Neuronal stem cell (in vitro differentiated cells): Measurements from ENCODE around the gene CTNNBIP1.
A peak's percentile ranks its signal among the peaks of the same experiment; 100 is the strongest.

Experiments used
- DNase-seq: peaks from one replicate; pipeline ENCODE4 v3.0.0-alpha.2; 2013; ENCODE audit warnings: low spot score
- H2AFZ ChIP-seq: one replicate; pipeline ENCODE4 v1.6.1; 2013; ENCODE audit warnings: mild to moderate bottlenecking, low read length, inconsistent platforms
- H2AK5ac ChIP-seq: 2 replicates; pipeline ENCODE4 v1.6.1; 2013; ENCODE audit warnings: low read depth, mild to moderate bottlenecking, inconsistent platforms, low read length, moderate library complexity, mixed read lengths
- H2BK120ac ChIP-seq: 2 replicates; pipeline ENCODE4 v1.6.1; 2013; ENCODE audit warnings: low read depth, mild to moderate bottlenecking, inconsistent platforms, low read length, moderate library complexity, mixed read lengths
- H2BK12ac ChIP-seq: one replicate; pipeline ENCODE4 v1.6.1; 2013; ENCODE audit warnings: low read length, inconsistent platforms
- H2BK15ac ChIP-seq: 2 replicates; pipeline ENCODE4 v1.6.1; 2013; ENCODE audit warnings: mild to moderate bottlenecking, low read length, inconsistent platforms, mixed read lengths
- H2BK5ac ChIP-seq: one replicate; pipeline ENCODE4 v1.6.1; 2013; ENCODE audit warnings: inconsistent platforms, mild to moderate bottlenecking, low read length, moderate library complexity
- H3K14ac ChIP-seq: one replicate; pipeline ENCODE4 v1.6.1; 2013; ENCODE audit warnings: low read length, inconsistent platforms
- H3K18ac ChIP-seq: 2 replicates; pipeline ENCODE4 v1.6.1; 2013; ENCODE audit warnings: low read length, inconsistent platforms
- H3K23ac ChIP-seq: 2 replicates; pipeline ENCODE4 v1.6.1; 2013; ENCODE audit warnings: low read depth, mild to moderate bottlenecking, mixed read lengths, low read length, inconsistent platforms; ENCODE audit not compliant: poor library complexity
- H3K27ac ChIP-seq: replicated peaks from 3 replicates; pipeline ENCODE4 v1.5.1; 2013; ENCODE audit warnings: low read length, inconsistent platforms
- H3K27me3 ChIP-seq, 3 experiments: 2 replicates each; pipeline ENCODE4 v1.6.1; 2013; ENCODE audit warnings: low read length in 3 of 3, mild to moderate bottlenecking in 2 of 3, inconsistent platforms in 1 of 3, low read depth in 1 of 3, mixed read lengths in 1 of 3, moderate library complexity in 1 of 3; ENCODE audit not compliant: control insufficient read depth in 3 of 3, insufficient read depth in 3 of 3
- H3K36me3 ChIP-seq, 2 donors: replicated peaks in 1 of 2; 2 replicates each; pipeline ENCODE4 v1.6.1; 2013; ENCODE audit warnings: low read length in 2 of 2; ENCODE audit not compliant: control insufficient read depth in 2 of 2, insufficient read depth in 2 of 2
- H3K4ac ChIP-seq: 2 replicates; pipeline ENCODE4 v1.6.1; 2013; ENCODE audit warnings: inconsistent platforms, mild to moderate bottlenecking, low read length, moderate library complexity
- H3K4me1 ChIP-seq, 2 donors: 1 replicate in 1 of 2; 2 replicates in 1 of 2; pipeline ENCODE4 v1.6.1; 2013; ENCODE audit warnings: low read length in 2 of 2, low read depth in 1 of 2; ENCODE audit not compliant: control insufficient read depth in 2 of 2, insufficient read depth in 1 of 2
- H3K4me2 ChIP-seq: one replicate; pipeline ENCODE4 v1.6.1; 2013; ENCODE audit warnings: mild to moderate bottlenecking, low read length, inconsistent platforms; ENCODE audit not compliant: insufficient read depth, poor library complexity, severe bottlenecking
- H3K4me3 ChIP-seq, 2 donors: 2 replicates each; pipeline ENCODE4 v1.5.1; 2013; ENCODE audit warnings: low read length in 2 of 2, mild to moderate bottlenecking in 2 of 2, inconsistent platforms in 1 of 2, moderate library complexity in 1 of 2
- H3K79me1 ChIP-seq: one replicate; pipeline ENCODE4 v1.6.1; 2013; ENCODE audit warnings: low read depth, mild to moderate bottlenecking, inconsistent platforms, low read length, moderate library complexity
- H3K9ac ChIP-seq: one replicate; pipeline ENCODE4 v1.6.1; 2013; ENCODE audit warnings: mild to moderate bottlenecking, low read depth, low read length, inconsistent platforms; ENCODE audit not compliant: poor library complexity
- H3K9me3 ChIP-seq, 2 donors: replicated peaks in 1 of 2; 2 replicates each; pipeline versions ENCODE3 to v1.6.1; 2013; ENCODE audit warnings: low read length in 2 of 2, mild to moderate bottlenecking in 2 of 2, inconsistent platforms in 1 of 2, low read depth in 1 of 2, mixed read lengths in 1 of 2, moderate library complexity in 1 of 2; ENCODE audit not compliant: control insufficient read depth in 2 of 2, insufficient read depth in 1 of 2
- H4K8ac ChIP-seq: one replicate; pipeline ENCODE4 v1.6.1; 2013; ENCODE audit warnings: low read depth, mild to moderate bottlenecking, inconsistent platforms, low read length, moderate library complexity
- H4K91ac ChIP-seq: one replicate; pipeline ENCODE4 v1.6.1; 2013; ENCODE audit warnings: low read length, low read depth, mild to moderate bottlenecking, inconsistent platforms; ENCODE audit not compliant: poor library complexity
- WGBS, 2 donors: extraction: QIAGEN DNeasy Blood & Tissue Kit; methylation state at CpG; one replicate each; pipeline ENCODE4 v1.1.7; 2013; ENCODE audit warnings: missing lambda C conversion rate in 2 of 2, mixed read lengths in 1 of 2; ENCODE audit not compliant: insufficient read length in 2 of 2, insufficient replicate concordance in 1 of 2; ENCODE audit errors: extremely low coverage in 2 of 2; 5-methylcytosine and 5-hydroxymethylcytosine counted together

The CTNNBIP1 gene

GRCh38 chr1:9904596-9904995 lies 5.5 kb downstream of the CTNNBIP1 start:
- no peak overlapping the region for H3K4me2 ChIP-seq
- no peak overlapping the region for H3K23ac ChIP-seq
- H2BK15ac ChIP-seq, result no peak overlapping the region
- H3K27me3 ChIP-seq, result no peaks in the 10 kb centered on the region
- no peak overlapping the region for H3K27ac ChIP-seq
- no peaks in the 10 kb centered on the region for H3K36me3 ChIP-seq
- H2BK5ac ChIP-seq, result no peak overlapping the region
- no peak overlapping the region for H2BK12ac ChIP-seq
- no peak overlapping the region for H3K14ac ChIP-seq
- WGBS, 2 donors, result no CpG with 5 or more reads among the region's 3 CpGs
- H2BK120ac ChIP-seq, result no peak overlapping the region
- no peaks in the 10 kb centered on the region for H3K9me3 ChIP-seq
- DNase-seq, result no peak
- H3K4me3 ChIP-seq, result no peak overlapping the region
- H3K9ac ChIP-seq, result no peak overlapping the region
- no peak overlapping the region for H2AFZ ChIP-seq
- no peak overlapping the region for H3K4ac ChIP-seq
- H3K79me1 ChIP-seq, result peaks cover 6% of the 10 kb centered on the region
- H4K8ac ChIP-seq, result no peak overlapping the region
- no peak overlapping the region for H3K18ac ChIP-seq
- no peak overlapping the region for H2AK5ac ChIP-seq
- no peak overlapping the region for H4K91ac ChIP-seq
- H3K4me1 ChIP-seq, result peaks cover 3 to 8% of the 10 kb centered on the region in 2 donors

- no CpG with 5 or more reads among the region's 9 CpGs for WGBS, 2 donors
- Histone ChIP-seq H3K79me1 (peaks cover 6% of the 10 kb centered on the region), H3K27ac (no peak overlapping the region), H2BK5ac (no peak overlapping the region), H3K23ac (no peak overlapping the region), H3K4me2 (no peak overlapping the region), H3K18ac (no peak overlapping the region), H3K4me3 (no peak overlapping the region), H3K14ac (no peak overlapping the region), H3K9ac (no peak overlapping the region), H2BK15ac (no peak overlapping the region), H3K4ac (no peak overlapping the region), H4K91ac (no peak overlapping the region), H2AK5ac (no peak overlapping the region), H4K8ac (no peak overlapping the region), H2AFZ (no peak overlapping the region), H2BK12ac (no peak overlapping the region), H3K9me3 (no peaks in the 10 kb centered on the region), H3K4me1 (peaks cover 2 to 7% of the 10 kb centered on the region in 2 donors), H3K27me3 (no peaks in the 10 kb centered on the region), H2BK120ac (no peak overlapping the region), H3K36me3 (no peaks in the 10 kb centered on the region)
- DNase-seq, result no peak
These were observed 6.1 kb downstream of the CTNNBIP1 start for GRCh38 chr1:9903801-9904527.

GRCh38 chr1:9902060-9902452 lies 8.0 kb downstream of the CTNNBIP1 start:
- Histone ChIP-seq H3K36me3 (no peaks in the 10 kb centered on the region), H3K9ac (no peak overlapping the region), H3K27me3 (no peaks in the 10 kb centered on the region), H3K14ac (no peak overlapping the region), H4K8ac (no peak overlapping the region), H3K27ac (no peak overlapping the region), H2BK120ac (no peak overlapping the region), H3K18ac (no peak overlapping the region), H3K23ac (peak overlapping the region; percentile 80), H3K4me2 (no peak overlapping the region), H2BK12ac (no peak overlapping the region), H2BK5ac (no peak overlapping the region), H2AFZ (no peak overlapping the region), H3K4me1 (peaks cover 0 to 5% of the 10 kb centered on the region in 2 donors), H3K4ac (no peak overlapping the region), H2BK15ac (no peak overlapping the region), H3K9me3 (no peaks in the 10 kb centered on the region), H2AK5ac (peak overlapping the region; percentile 8), H3K79me1 (peaks cover 6% of the 10 kb centered on the region), H3K4me3 (no peak overlapping the region), H4K91ac (no peak overlapping the region)
- DNase-seq, result no peak
- no CpG with 5 or more reads among the region's 6 CpGs for WGBS, 2 donors

GRCh38 chr1:9901148-9902059 lies 8.7 kb downstream of the CTNNBIP1 start:
- peak overlapping the region; percentile 8 for H2AK5ac ChIP-seq
- H2AFZ ChIP-seq, result no peak overlapping the region
- no peak overlapping the region for H2BK120ac ChIP-seq
- no peaks in the 10 kb centered on the region for H3K27me3 ChIP-seq
- no peak overlapping the region for H2BK5ac ChIP-seq
- no peak for DNase-seq
- H3K4me2 ChIP-seq, result no peak overlapping the region
- no peak overlapping the region for H3K4me3 ChIP-seq
- H3K18ac ChIP-seq, result peak overlapping the region; percentile 15
- no peak overlapping the region for H4K8ac ChIP-seq
- H3K23ac ChIP-seq, result peak overlapping the region; percentile 80
- peaks cover 5% of the 10 kb centered on the region for H3K79me1 ChIP-seq
- H3K4ac ChIP-seq, result no peak overlapping the region
- H2BK12ac ChIP-seq, result no peak overlapping the region
- no CpG with 5 or more reads among the region's 9 CpGs for WGBS, 2 donors
- H3K9ac ChIP-seq, result no peak overlapping the region
- peaks cover 0 to 5% of the 10 kb centered on the region in 2 donors for H3K4me1 ChIP-seq
- no peak overlapping the region for H3K14ac ChIP-seq
- no peak overlapping the region for H4K91ac ChIP-seq
- H3K36me3 ChIP-seq, result no peaks in the 10 kb centered on the region
- H3K9me3 ChIP-seq, result no peaks in the 10 kb centered on the region
- no peak overlapping the region for H2BK15ac ChIP-seq
- no peak overlapping the region for H3K27ac ChIP-seq
